GM13977 (cell line): ENCODE measurements around the gene ATF6B.

ENCODE experiments used
- DNase-seq: peaks from one replicate; pipeline ENCODE4 v3.0.0; 2012; ENCODE audit warnings: low spot score
- in situ Hi-C: fragments of 300-500 bp; cut with MboI; formaldehyde crosslinking; loops from one replicate; pipeline ENCODE4 v1.12.0; 2022; ENCODE audit warnings: low sequenced_read_pairs, low pct_unique_long_range_greater_than_20kb, mixed read lengths, inconsistent platforms; ENCODE audit not compliant: unreplicated experiment
- TF ChIP-seq, protein P1 (sequence below): IDR thresholded peaks from 2 replicates; pipeline ENCODE4 v1.5.1; 2012; ENCODE audit warnings: mild to moderate bottlenecking, control low read depth; ENCODE audit not compliant: insufficient read depth; ENCODE audit errors: extremely low read depth, missing control alignments

The ATF6B gene

DNA sequence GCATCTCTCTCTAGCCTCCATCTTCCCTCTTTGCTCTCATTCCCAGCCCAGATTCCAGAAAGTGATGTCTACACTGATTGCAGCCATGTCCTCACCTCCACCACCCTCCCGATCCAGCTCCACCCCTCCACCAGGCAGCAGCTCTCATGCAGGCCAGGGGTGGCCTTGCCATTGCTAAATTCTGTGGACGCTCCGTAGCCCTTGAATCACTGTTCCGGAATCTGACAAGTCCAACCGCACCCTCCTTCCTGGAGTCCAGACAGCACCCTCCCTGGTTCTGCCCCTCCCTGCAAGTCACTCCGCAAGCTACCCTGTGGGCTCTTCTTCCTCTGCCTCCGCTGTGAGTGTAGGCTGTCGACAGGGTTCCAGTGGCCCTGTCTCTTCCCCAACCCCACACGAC lies 45.1 kb downstream of the ATF6B start:
- DNase-seq = no peak
- in situ Hi-C loops = no loop called here
- TF ChIP-seq, protein P1, sequence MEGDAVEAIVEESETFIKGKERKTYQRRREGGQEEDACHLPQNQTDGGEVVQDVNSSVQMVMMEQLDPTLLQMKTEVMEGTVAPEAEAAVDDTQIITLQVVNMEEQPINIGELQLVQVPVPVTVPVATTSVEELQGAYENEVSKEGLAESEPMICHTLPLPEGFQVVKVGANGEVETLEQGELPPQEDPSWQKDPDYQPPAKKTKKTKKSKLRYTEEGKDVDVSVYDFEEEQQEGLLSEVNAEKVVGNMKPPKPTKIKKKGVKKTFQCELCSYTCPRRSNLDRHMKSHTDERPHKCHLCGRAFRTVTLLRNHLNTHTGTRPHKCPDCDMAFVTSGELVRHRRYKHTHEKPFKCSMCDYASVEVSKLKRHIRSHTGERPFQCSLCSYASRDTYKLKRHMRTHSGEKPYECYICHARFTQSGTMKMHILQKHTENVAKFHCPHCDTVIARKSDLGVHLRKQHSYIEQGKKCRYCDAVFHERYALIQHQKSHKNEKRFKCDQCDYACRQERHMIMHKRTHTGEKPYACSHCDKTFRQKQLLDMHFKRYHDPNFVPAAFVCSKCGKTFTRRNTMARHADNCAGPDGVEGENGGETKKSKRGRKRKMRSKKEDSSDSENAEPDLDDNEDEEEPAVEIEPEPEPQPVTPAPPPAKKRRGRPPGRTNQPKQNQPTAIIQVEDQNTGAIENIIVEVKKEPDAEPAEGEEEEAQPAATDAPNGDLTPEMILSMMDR = no peak

DNA sequence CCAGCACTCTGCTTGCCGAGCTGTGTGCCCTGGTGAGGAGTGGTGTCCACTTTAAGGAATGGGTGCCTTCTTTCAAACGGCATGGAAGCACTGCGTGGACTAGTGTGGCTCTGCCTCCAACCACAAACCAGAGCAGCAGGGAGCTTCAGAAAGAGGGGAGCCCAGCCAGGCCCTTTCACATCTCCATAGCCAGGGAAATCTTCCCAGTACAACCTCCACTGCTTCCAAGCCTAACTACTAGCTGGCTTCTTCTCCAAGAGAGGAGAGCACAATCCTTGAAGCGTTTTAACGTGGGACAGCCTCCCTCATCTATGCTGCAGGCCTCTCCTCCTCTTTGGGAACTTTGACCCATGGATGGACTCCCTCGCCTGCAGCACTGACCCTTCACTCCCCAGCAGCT lies 45.6 kb downstream of the ATF6B start:
- DNase-seq = no peak
- TF ChIP-seq, protein P1 = no peak
- in situ Hi-C loops = no loop called here

DNA sequence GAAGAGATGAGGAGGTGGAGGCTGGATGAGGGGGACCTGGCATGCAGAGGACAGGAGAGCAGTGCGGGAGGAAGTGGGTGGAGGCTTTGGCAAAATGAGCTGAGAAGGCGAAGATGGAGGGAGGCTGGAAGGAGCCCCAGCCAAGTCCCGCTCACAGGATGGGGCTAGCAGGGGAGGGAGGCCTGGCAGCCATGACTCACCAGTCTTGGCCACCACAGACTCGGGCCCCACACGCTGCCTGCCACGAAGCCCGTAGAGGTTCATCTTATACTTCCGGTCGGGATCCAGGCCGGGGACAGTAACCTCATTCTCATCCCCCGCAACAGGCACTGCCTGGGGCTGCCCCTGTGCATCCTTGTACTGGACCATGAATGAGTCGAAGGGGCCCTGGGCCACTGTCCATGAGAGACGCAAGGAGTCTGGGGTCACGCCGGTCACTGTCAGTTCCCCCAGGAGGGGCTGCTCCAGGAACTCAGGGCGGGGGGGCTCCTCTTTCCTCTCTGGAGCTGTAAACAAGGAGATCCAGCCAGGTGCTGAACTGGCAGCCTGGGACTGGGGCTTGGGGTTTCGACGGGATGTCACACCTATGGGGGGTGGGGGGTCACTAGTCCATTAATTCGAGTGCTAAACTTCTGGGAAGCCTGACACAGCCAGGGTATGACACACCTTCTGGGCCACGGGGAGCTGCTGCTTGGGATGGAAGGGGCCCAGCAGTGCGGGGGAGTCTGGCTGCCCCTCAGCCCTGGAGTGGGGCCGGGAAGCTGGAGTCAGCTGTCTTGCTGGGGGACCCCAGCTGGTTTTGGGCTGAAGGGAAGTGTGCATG lies 46.7 kb downstream of the ATF6B start:
- no peak for DNase-seq
- TF ChIP-seq, protein P1 = no peak
- in situ Hi-C loops = no loop called here

DNA sequence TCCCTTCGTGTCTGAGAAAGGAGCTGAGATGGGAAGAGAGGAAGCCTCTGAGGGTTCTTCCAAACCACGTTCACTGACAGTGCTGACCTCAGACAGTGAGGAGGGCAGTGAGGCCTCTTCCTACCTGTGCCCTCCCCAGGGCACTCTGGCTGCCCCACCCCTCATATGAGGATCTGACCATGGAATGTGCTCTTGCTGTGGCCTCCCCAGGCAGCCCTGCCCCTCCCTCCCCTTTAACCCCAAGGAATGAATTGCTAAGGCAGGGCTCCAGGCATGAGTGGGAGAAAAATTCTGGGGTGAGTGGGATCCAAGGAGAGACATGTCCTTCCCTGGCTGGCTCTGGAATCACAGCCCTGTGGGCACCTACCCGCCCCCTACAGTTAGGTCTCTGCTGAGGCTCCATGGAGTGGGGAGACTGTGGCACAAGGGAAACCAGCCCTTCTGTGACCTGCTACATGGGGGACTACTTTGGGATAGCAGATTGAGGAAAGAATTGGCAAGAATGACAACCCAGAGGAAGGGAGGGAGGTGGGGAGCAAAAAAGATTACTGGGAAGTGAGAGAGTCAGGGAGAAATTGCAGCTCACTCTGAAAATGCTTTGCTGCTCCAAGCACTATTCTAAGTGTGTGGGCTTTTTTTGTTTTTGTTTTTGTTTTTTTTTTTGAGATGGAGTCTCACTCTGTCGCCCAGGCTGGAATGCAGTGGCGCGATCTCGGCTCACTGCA lies 48.3 kb downstream of the ATF6B start:
- no peak for DNase-seq

DNA sequence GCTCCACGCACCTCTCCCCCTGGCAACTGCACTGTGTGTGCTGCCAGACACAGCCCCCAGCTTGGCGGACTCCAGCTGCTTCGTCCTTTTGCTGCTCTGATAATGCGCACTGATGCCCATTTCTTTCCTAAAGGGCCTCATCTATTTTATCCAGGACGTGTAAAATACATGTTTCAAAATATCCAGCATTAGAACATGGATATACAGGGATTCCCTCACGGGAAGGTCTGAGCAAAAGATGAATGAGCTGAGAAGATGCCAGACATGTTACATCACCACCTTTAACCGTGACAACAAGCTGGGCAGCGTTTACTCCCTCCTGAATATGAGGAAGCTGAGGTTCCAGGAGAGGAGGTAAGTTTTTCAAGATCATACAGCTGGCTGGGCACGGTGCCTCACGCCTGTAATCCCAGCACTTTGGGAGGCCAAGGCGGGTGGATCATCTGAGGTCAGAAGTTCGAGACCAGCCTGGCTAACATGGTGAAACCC lies 51.7 kb downstream of the ATF6B start:
- DNase-seq = no peak
- TF ChIP-seq, protein P1 = no peak
- in situ Hi-C loops = no loop called here

More for the DNA sequence above, 48.3 kb downstream of the ATF6B start:
- TF ChIP-seq, protein P1 = no peak
- in situ Hi-C loops = no loop called here

DNA sequence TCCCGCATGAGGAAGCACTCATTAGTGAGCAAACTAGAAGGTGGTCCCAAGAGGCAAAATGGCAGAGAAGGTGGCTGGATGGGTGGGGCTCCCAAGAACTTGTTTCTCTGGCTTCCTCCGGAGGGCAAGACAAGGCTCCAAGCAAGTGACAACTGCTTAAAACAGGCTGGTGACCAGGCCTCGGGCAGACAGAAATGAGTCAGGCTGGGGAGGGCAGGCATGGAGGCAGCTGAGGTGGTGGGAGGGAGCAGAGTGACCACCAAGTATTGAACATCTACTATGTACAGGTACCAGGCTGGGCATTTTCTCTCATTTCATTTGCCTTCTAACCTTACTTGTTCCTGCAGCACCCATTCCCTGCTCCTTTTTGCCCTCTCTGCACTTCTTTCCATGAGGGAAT lies 52.3 kb downstream of the ATF6B start:
- TF ChIP-seq, protein P1 = no peak
- no peak for DNase-seq
- in situ Hi-C loops = no loop called here
